Endometrial microvascular endothelial cells (primary cell): Measurements from ENCODE around the gene POLR1G. TPM values are rescaled to one million over a fixed set of nuclear protein-coding genes. Genes with fewer than 3 reads are reported as not detected.
"Not testable (repeated sequence)": the region's sequence is repeated elsewhere in the genome, so short reads cannot be mapped to it uniquely, and the experiment has no call there.

Experiments used
- in situ Hi-C: cut with HindIII; loops from 2 replicates; pipeline ENCODE4 v1.10.0; 2017; ENCODE audit warnings: low sequenced_read_pairs, low pct_unique_long_range_greater_than_20kb; ENCODE audit errors: inconsistent ontology term
- total RNA-seq: library from RNA; depleted of rRNA; stranded (reverse); fragments of >200 nt; gene quantifications from one replicate; pipeline ENCODE4 v1.2.3, GENCODE V29; 2015; ENCODE audit errors: inconsistent ontology term

POLR1G gene
- total RNA-seq, 1 donor from 2014 or later: 13.8 TPM

- in situ Hi-C loops: no loop called here
Measured at GRCh38 chr19:45391871-45392665, 14.4 kb upstream of the POLR1G start.

- in situ Hi-C loops: no loop called here
Measured at GRCh38 chr19:45395821-45396617, 10.4 kb upstream of the POLR1G start.

GRCh38 chr19:45400192-45400591 is 6.3 kb upstream of the POLR1G start:
- in situ Hi-C loops: no loop called here

- in situ Hi-C loops: no loop called here
Measured at GRCh38 chr19:45401815-45402214, 4.6 kb upstream of the POLR1G start.

- in situ Hi-C loops: no loop called here
Measured at GRCh38 chr19:45402298-45403061, 4.0 kb upstream of the POLR1G start.

GRCh38 chr19:45403272-45403671 is 3.2 kb upstream of the POLR1G start:
- in situ Hi-C loops: no loop called here

GRCh38 chr19:45403781-45404556 is 2.5 kb upstream of the POLR1G start:
- in situ Hi-C loops: no loop called here

- in situ Hi-C loops: no loop called here
Measured at GRCh38 chr19:45404557-45405434, 1.6 kb upstream of the POLR1G start, which contains the start of gene PPP1R13L. Gene PPP1R13L, minus strand, starts transcription at chr19:45405069. Its CDS starts 6,751 bp downstream, at chr19:45398318.

- in situ Hi-C loops: no loop called here
Measured at GRCh38 chr19:45405435-45406225, 814 bp upstream of the POLR1G start.

- in situ Hi-C loops: no loop called here
Measured at GRCh38 chr19:45407091-45407375, 589 bp downstream of the POLR1G start.

- in situ Hi-C loops: not testable (repeated sequence)
Measured at GRCh38 chr19:45407585-45407984, 1.1 kb downstream of the POLR1G start.

- in situ Hi-C loops: no loop called here
Measured at GRCh38 chr19:45408121-45408520, 1.7 kb downstream of the POLR1G start.

GRCh38 chr19:45408830-45409556 is 2.5 kb downstream of the POLR1G start:
- in situ Hi-C loops: no loop called here

GRCh38 chr19:45409557-45409920 is 3.1 kb downstream of the POLR1G start:
- in situ Hi-C loops: no loop called here

GRCh38 chr19:45410330-45410729 is 3.9 kb downstream of the POLR1G start:
- in situ Hi-C loops: not testable (repeated sequence)

GRCh38 chr19:45413497-45413896 is 7.1 kb downstream of the POLR1G start:
- in situ Hi-C loops: no loop called here

GRCh38 chr19:45414468-45414867 is 8.0 kb downstream of the POLR1G start:
- in situ Hi-C loops: no loop called here
